Tibial artery (tissue), 4 donors: Measurements from ENCODE around the gene WFDC10B.
"Not testable (repeated sequence)": the region's sequence is repeated elsewhere in the genome, so short reads cannot be mapped to it uniquely, and the experiment has no call there.

Source experiments
- DNase-seq, 2 donors: peaks; one replicate each; pipeline ENCODE4 v3.0.0-alpha.2; 2019
- H3K27ac ChIP-seq, 2 donors: fragments of 200-600 bp; sonication (generic) in 1 of 2; 1 replicate in 1 of 2; 2 replicates in 1 of 2; pipeline ENCODE4 v1.5.1; 2018 to 2019; ENCODE audit warnings: mild to moderate bottlenecking in 1 of 2
- H3K27me3 ChIP-seq, 2 donors: fragments of 200-600 bp; sonication (generic) in 1 of 2; one replicate each; pipeline versions ENCODE4 v1.5.1 to v1.6.0; 2016 to 2019
- H3K36me3 ChIP-seq, 3 donors: fragments of 200-600 bp; sonication (generic) in 2 of 3; one replicate each; pipeline ENCODE4 v1.5.1; 2016 to 2019; ENCODE audit warnings: mild to moderate bottlenecking in 2 of 3
- H3K4me1 ChIP-seq, 4 donors: fragments of 200-600 bp; sonication (generic) in 2 of 4; 1 replicate in 3 of 4; 2 replicates in 1 of 4; pipeline ENCODE4 v1.5.1; 2016 to 2019
- H3K4me3 ChIP-seq, 2 donors: fragments of 200-600 bp; sonication (generic) in 1 of 2; 1 replicate in 1 of 2; 2 replicates in 1 of 2; pipeline ENCODE4 v1.5.1; 2018 to 2019; ENCODE audit warnings: mild to moderate bottlenecking in 2 of 2
- H3K9me3 ChIP-seq, 3 donors: fragments of 200-600 bp; sonication (generic) in 1 of 3; one replicate each; pipeline ENCODE4 v1.5.1; 2016 to 2019
- intact Hi-C: fragments of 100-400 bp; cut with DNase I; formaldehyde crosslinking; loops from one replicate; pipeline ENCODE4 v1.15.0; 2023; ENCODE audit warnings: low total_unique reads
- TF ChIP-seq, protein P1 (sequence below), 2 experiments: fragments of 200-600 bp in 1 of 2; fragments of 450-650 bp in 1 of 2; IDR thresholded peaks; one replicate each; pipeline ENCODE4 v1.5.1; 2017 to 2019; ENCODE audit warnings: antibody characterized with exemption in 2 of 2, mild to moderate bottlenecking in 1 of 2, moderate library complexity in 1 of 2

The WFDC10B gene

GRCh38 chr20:45735988-45736387 lies 31.2 kb upstream of the WFDC10B start:
- no peak overlapping the region for H3K4me3 ChIP-seq
- DNase-seq, result no peak
- no peaks in the 10 kb centered on the region for H3K27me3 ChIP-seq
- H3K36me3 ChIP-seq, result no peaks in the 10 kb centered on the region
- H3K27ac ChIP-seq, result no peak overlapping the region
- H3K4me1 ChIP-seq, result no peaks in the 10 kb centered on the region
- TF ChIP-seq, protein P1, sequence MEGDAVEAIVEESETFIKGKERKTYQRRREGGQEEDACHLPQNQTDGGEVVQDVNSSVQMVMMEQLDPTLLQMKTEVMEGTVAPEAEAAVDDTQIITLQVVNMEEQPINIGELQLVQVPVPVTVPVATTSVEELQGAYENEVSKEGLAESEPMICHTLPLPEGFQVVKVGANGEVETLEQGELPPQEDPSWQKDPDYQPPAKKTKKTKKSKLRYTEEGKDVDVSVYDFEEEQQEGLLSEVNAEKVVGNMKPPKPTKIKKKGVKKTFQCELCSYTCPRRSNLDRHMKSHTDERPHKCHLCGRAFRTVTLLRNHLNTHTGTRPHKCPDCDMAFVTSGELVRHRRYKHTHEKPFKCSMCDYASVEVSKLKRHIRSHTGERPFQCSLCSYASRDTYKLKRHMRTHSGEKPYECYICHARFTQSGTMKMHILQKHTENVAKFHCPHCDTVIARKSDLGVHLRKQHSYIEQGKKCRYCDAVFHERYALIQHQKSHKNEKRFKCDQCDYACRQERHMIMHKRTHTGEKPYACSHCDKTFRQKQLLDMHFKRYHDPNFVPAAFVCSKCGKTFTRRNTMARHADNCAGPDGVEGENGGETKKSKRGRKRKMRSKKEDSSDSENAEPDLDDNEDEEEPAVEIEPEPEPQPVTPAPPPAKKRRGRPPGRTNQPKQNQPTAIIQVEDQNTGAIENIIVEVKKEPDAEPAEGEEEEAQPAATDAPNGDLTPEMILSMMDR (IDR thresholded peaks at IDR 0.05), result no peak
- intact Hi-C loops, result no loop called here
- H3K9me3 ChIP-seq, result peaks cover 0 to 10% (median 0%) of the 10 kb centered on the region in 3 donors

DNA sequence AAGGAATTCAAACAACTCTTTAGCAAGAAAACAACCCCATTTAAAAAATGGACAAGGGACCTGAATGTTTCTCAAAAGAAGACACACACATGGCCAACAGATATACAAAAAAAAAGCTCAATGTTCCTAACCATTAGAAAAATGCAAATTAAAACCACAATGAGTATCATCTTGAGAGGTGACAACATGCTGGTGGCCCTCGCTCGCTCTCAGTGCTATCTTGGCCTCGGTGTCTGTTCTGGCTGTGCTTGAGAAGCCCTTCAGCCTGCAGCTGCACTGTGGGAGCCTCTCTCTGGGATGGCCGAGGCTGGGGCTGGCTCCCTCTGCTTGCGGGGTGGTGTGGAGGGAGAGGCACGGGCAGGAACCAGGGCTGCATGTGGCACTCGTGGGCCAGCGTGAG lies 30.7 kb upstream of the WFDC10B start:
- intact Hi-C loops, result no loop called here
- H3K9me3 ChIP-seq, result peaks cover 0 to 10% (median 0%) of the 10 kb centered on the region in 3 donors
- H3K27me3 ChIP-seq, result no peaks in the 10 kb centered on the region
- no peaks in the 10 kb centered on the region for H3K36me3 ChIP-seq
- H3K4me3 ChIP-seq, result no peak overlapping the region
- H3K27ac ChIP-seq, result no peak overlapping the region
- no peak for DNase-seq
- TF ChIP-seq, protein P1 (IDR thresholded peaks at IDR 0.05), result no peak
- no peaks in the 10 kb centered on the region for H3K4me1 ChIP-seq

DNA sequence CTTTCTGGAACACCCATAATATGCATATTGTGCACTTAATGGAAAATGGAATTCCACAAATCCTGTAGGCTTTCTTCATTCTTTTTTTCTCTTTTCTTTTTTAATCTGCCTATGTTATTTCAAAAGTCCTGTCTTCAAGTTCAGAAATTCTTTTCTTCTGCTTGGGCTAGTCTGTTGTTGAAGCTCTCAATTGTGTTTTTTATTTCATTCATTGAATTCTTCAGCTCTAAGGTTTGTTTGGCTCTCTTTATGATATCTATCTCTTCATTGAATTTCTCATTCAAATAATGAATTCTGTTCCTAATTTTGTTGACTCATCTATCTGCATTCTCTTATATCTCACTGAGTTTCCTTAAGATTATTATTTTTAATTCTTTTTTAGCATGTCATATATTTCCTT lies 27.4 kb upstream of the WFDC10B start:
- intact Hi-C loops, result no loop called here
- Histone ChIP-seq H3K36me3 (no peaks in the 10 kb centered on the region), H3K4me1 (no peaks in the 10 kb centered on the region), H3K27me3 (no peaks in the 10 kb centered on the region), H3K27ac (no peak overlapping the region), H3K4me3 (no peak overlapping the region), H3K9me3 (peaks cover 0 to 10% (median 0%) of the 10 kb centered on the region in 3 donors)
- TF ChIP-seq, protein P1 (IDR thresholded peaks at IDR 0.05), result no peak
- DNase-seq, result no peak

DNA sequence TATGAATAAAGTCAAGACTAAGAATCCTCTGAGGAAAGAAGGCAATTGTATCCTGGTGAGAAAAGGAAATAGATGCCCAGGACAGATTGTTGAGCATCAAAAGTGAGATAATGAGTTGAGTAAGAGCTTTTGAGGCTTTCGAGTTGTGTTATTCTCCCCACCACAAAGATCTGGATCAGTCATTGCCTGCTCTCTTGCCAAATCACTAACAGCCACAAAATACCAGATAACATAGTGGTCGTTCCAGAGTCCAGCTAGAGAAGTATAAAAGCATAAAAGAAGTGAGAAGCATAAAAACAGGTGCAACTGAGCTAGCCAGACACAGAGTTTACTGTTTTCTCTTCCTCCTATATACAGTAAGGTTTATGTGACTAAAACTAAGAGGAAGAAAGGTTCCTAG lies 22.2 kb upstream of the WFDC10B start:
- Histone ChIP-seq H3K4me3 (no peak overlapping the region), H3K27me3 (no peaks in the 10 kb centered on the region), H3K27ac (no peak overlapping the region), H3K9me3 (peaks cover 0 to 9% (median 0%) of the 10 kb centered on the region in 3 donors), H3K36me3 (no peaks in the 10 kb centered on the region), H3K4me1 (no peaks in the 10 kb centered on the region)
- intact Hi-C loops, result no loop called here
- no peak for DNase-seq
- TF ChIP-seq, protein P1 (IDR thresholded peaks at IDR 0.05), result no peak

- H3K4me1 ChIP-seq, result no peaks in the 10 kb centered on the region
- intact Hi-C loops, result no loop called here
- H3K27me3 ChIP-seq, result no peaks in the 10 kb centered on the region
- DNase-seq, result no peak
- TF ChIP-seq, protein P1 (IDR thresholded peaks at IDR 0.05), result no peak
- H3K4me3 ChIP-seq, result no peak overlapping the region
- H3K27ac ChIP-seq, result no peak overlapping the region
- no peaks in the 10 kb centered on the region for H3K9me3 ChIP-seq
- H3K36me3 ChIP-seq, result no peaks in the 10 kb centered on the region
These were observed 20.3 kb upstream of the WFDC10B start for GRCh38 chr20:45725134-45725533.

GRCh38 chr20:45722047-45722446 lies 17.2 kb upstream of the WFDC10B start, which contains the start of gene SPINT4:
SPINT4 (plus strand) TSS chr20:45722347; CDS start chr20:45722368, 21 bp downstream.
- no peak within 1 kb of the TSS for H3K27ac ChIP-seq
- H3K27me3 ChIP-seq, result no peaks in the 10 kb centered on the region
- H3K36me3 ChIP-seq, result no peaks in the 10 kb centered on the region
- TF ChIP-seq, protein P1 (IDR thresholded peaks at IDR 0.05), result no peak
- H3K4me1 ChIP-seq, result no peaks in the 10 kb centered on the region
- intact Hi-C loops, result no loop called here
- no peaks in the 10 kb centered on the region for H3K9me3 ChIP-seq
- DNase-seq, result no peak
- no peak within 1 kb of the TSS for H3K4me3 ChIP-seq

DNA sequence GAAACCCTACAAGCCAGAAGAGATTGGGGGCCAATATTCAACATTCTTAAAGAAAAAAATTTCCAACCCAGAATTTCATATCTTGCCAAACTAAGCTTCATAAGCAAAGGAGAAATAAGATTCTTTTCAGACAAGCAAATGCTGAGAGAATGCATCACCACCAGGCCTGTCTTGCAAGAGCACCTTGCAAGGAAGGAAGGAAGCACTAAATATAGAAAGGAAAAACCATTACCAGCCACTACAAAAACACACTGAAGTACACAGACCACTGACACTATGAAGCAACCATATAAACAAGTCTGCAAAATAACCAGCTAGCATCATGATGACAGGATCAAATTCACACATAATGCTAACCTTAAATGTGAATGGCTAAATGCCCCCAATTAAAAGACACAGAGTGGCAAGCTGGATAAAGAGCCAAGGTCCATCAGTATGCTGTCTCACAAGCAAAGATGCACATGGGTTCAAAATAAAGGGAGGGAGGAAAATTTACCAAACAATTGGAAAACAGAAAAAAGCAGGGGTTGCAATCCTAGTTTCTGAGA lies 11.4 kb upstream of the WFDC10B start:
- H3K27me3 ChIP-seq, H3K4me1 ChIP-seq, H3K36me3 ChIP-seq, H3K9me3 ChIP-seq, intact Hi-C loops, H3K4me3 ChIP-seq, H3K27ac ChIP-seq, DNase-seq: not testable (repeated sequence)
